ENCODE data around the gene TRAF3IP1. TPM values are rescaled to one million over a fixed set of nuclear protein-coding genes. Genes with fewer than 3 reads are reported as not detected.
A peak's percentile ranks its signal among the peaks of the same experiment; 100 is the strongest.

The TRAF3IP1 gene
- total RNA-seq, 1 donor from 2014 or later = 21.7 TPM

DNA sequence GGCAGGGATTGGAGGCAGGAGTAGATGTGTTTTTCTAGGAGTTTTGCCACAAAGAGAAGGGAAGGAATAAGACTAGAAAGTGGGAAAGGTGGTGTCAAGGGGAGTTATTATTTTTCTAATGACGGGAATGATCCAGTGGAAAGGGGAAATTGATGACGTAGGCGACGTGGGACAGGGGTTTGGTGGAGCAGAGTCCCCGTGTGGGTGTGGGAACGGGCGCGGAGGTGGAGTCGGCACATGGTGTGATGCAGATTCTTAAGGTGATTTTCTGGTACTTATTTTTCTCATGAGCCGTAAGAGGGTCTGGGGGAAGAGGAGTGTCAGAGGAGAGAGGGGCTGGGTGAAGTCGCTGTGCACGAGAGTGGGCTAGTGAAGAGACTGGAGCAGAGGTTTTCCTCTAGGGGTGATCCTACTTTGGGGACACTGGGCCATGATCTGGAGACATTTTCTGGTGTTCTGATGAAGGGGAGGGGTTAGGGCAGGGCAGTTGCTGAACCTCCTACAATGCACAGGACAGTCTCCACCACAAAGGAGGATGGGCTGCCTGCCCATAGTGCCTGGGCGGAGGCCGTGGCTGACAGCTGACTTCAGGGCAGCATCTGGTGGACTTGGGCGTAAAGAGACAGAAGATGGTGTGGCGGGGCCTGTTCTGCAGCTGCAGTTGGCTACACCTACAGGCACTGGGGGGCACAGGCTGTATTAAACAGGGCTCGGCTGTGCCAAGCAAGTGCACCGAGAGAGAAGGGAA is 30.0 kb downstream of the TRAF3IP1 start:
- H3K27me3 ChIP-seq (ENCODE audit: low read depth) = no peaks in the 10 kb centered on the region
- DNase-seq (no peak), ATAC-seq (no peak)
- H3K27ac ChIP-seq = no peak overlapping the region
- H3K36me3 ChIP-seq = peaks cover 52% of the 10 kb centered on the region
- H3K4me1 ChIP-seq = no peaks in the 10 kb centered on the region
- TF ChIP-seq CTCF (IDR thresholded peaks at IDR 0.05) = no peak
- no peak overlapping the region for H3K4me3 ChIP-seq
- H3K9me3 ChIP-seq = no peaks in the 10 kb centered on the region
- intact Hi-C loops (cut with DNase I) = no loop called here

- DNase-seq (no peak), ATAC-seq (peak in 1 of 2 donors; percentile 21)
- H3K4me1 ChIP-seq = no peaks in the 10 kb centered on the region
- no peak for TF ChIP-seq CTCF (IDR thresholded peaks at IDR 0.05)
- no peak overlapping the region for H3K4me3 ChIP-seq
- peaks cover 53% of the 10 kb centered on the region for H3K36me3 ChIP-seq
- no peaks in the 10 kb centered on the region for H3K27me3 ChIP-seq (ENCODE audit: low read depth)
- no peak overlapping the region for H3K27ac ChIP-seq
- no peaks in the 10 kb centered on the region for H3K9me3 ChIP-seq
- intact Hi-C loops (cut with DNase I) = no loop called here
Observed at GRCh38 chr2:238351315-238351714, 31.0 kb downstream of the TRAF3IP1 start.

DNA sequence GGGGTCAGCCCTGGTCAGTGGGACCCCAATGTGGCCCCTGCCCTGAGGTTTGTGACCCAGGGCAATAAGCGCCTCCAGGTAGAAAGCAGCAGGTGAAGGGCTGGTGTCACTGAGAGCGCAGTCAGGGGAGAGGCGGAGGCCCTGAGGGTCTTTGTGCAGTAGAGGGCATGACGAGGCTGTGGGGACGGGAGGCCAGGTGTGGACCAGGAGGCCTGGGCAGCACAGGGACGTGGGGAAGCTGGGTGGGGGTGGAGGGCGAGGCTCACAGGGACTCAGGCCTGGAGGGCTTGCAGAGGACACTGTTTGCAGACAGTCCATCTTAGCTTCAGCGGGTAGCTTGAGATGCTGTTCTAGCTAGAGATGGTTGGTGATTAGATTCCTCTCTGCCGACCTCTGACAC is 32.0 kb downstream of the TRAF3IP1 start:
- Histone ChIP-seq H3K9me3 (no peaks in the 10 kb centered on the region), H3K27ac (no peak overlapping the region), H3K36me3 (peaks cover 59% of the 10 kb centered on the region), H3K27me3 (ENCODE audit: low read depth) (no peaks in the 10 kb centered on the region), H3K4me1 (no peaks in the 10 kb centered on the region), H3K4me3 (no peak overlapping the region)
- intact Hi-C loops (cut with DNase I) = no loop called here
- DNase-seq = no peak
- TF ChIP-seq CTCF (IDR thresholded peaks at IDR 0.05) = no peak
- ATAC-seq = no peak

GRCh38 chr2:238358769-238359168 is 38.5 kb downstream of the TRAF3IP1 start:
- ATAC-seq (no peak), DNase-seq (no peak)
- Histone ChIP-seq H3K27ac (no peak overlapping the region), H3K27me3 (ENCODE audit: low read depth) (no peaks in the 10 kb centered on the region), H3K4me1 (no peaks in the 10 kb centered on the region), H3K4me3 (no peak overlapping the region), H3K9me3 (no peaks in the 10 kb centered on the region), H3K36me3 (peaks cover 54% of the 10 kb centered on the region)
- intact Hi-C loops (cut with DNase I) = no loop called here
- TF ChIP-seq CTCF (IDR thresholded peaks at IDR 0.05) = no peak

DNA sequence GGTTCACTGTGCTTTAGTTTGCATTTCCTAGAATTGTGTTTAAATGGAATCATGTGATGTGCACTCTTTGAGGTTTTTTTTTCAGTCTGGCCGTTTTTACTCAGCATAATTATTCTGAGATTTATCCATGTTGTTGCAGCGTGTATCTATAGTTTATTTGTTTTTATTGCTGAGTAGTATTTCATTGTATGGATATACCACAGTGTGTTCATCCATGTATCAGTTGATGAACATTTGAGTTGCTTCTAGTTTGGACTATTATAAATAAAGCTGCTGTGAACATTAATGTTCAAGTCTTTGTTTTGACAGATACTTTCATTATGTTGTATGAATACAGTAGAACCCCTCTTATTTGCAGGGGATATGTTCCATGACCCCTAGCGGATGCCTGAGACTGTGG is 39.1 kb downstream of the TRAF3IP1 start:
- H3K4me1 ChIP-seq = no peaks in the 10 kb centered on the region
- H3K36me3 ChIP-seq = peaks cover 49% of the 10 kb centered on the region
- ATAC-seq (no peak), DNase-seq (no peak)
- intact Hi-C loops (cut with DNase I) = no loop called here
- no peak overlapping the region for H3K27ac ChIP-seq
- H3K4me3 ChIP-seq = no peak overlapping the region
- H3K9me3 ChIP-seq = no peaks in the 10 kb centered on the region
- H3K27me3 ChIP-seq (ENCODE audit: low read depth) = no peaks in the 10 kb centered on the region
- TF ChIP-seq CTCF (IDR thresholded peaks at IDR 0.05) = no peak
